Lung (tissue), 12 donors: Measurements from ENCODE around the gene ZNF684. TPM values are rescaled to one million over a fixed set of nuclear protein-coding genes. Genes with fewer than 3 reads are reported as not detected.

Experiments
- ATAC-seq: fragments of 200-7000 bp; cut with Tn5 transposase; one replicate; pipeline ENCODE4 v1.9.1; 2020; ENCODE audit warnings: moderate number of reproducible peaks; ENCODE audit not compliant: insufficient read depth, low FRiP score
- DNase-seq, 3 donors: peaks; one replicate each; pipeline ENCODE4 v3.0.0-alpha.2; 2013 to 2017
- H3K27ac ChIP-seq, 2 donors: one replicate each; pipeline ENCODE4 v1.5.1; 2013; ENCODE audit warnings: mild to moderate bottlenecking in 2 of 2, moderate library complexity in 2 of 2, control low read depth in 1 of 2, inconsistent platforms in 1 of 2, low read depth in 1 of 2, low read length in 1 of 2
- H3K27me3 ChIP-seq, 3 donors: one replicate each; pipeline ENCODE4 v1.5.1; 2013; ENCODE audit warnings: low read length in 2 of 3; ENCODE audit not compliant: control insufficient read depth in 3 of 3, insufficient read depth in 3 of 3
- H3K36me3 ChIP-seq, 4 donors: one replicate each; pipeline ENCODE4 v1.5.1; 2013; ENCODE audit warnings: low read length in 4 of 4, mild to moderate bottlenecking in 1 of 4, moderate library complexity in 1 of 4; ENCODE audit not compliant: control insufficient read depth in 4 of 4, insufficient read depth in 4 of 4
- H3K4me1 ChIP-seq, 5 donors: one replicate each; pipeline ENCODE4 v1.5.1; 2013; ENCODE audit warnings: low read length in 5 of 5, mild to moderate bottlenecking in 2 of 5, moderate library complexity in 1 of 5; ENCODE audit not compliant: control insufficient read depth in 5 of 5, insufficient read depth in 5 of 5
- H3K4me3 ChIP-seq: one replicate; pipeline ENCODE4 v1.5.1; 2013; ENCODE audit warnings: mild to moderate bottlenecking, control low read depth, moderate library complexity
- H3K9ac ChIP-seq, 2 donors: one replicate each; pipeline ENCODE4 v1.5.1; 2013; ENCODE audit warnings: low read length in 2 of 2, control low read depth in 1 of 2; ENCODE audit not compliant: insufficient read depth in 1 of 2
- H3K9me3 ChIP-seq, 4 donors: one replicate each; pipeline ENCODE4 v1.5.1; 2013; ENCODE audit warnings: low read length in 3 of 4, mild to moderate bottlenecking in 1 of 4, moderate library complexity in 1 of 4; ENCODE audit not compliant: control insufficient read depth in 4 of 4, insufficient read depth in 3 of 4
- CTCF ChIP-seq: IDR thresholded peaks from 2 replicates; pipeline ENCODE4 v1.5.1; 2012; ENCODE audit warnings: mild to moderate bottlenecking; ENCODE audit errors: control extremely low read depth, extremely low read depth
- WGBS, 2 donors: extraction: QIAGEN DNeasy Blood & Tissue Kit; methylation state at CpG; one replicate each; pipeline ENCODE4 v1.1.7; 2013; 5-methylcytosine and 5-hydroxymethylcytosine counted together
- polyA plus RNA-seq, 2 donors: library from polyadenylated mRNA; stranded (reverse); fragments of 200-250 nt; gene quantifications; one replicate each; pipeline ENCODE4 v1.2.1, GENCODE V29; 2013
- total RNA-seq, 2 donors: library from RNA; depleted of rRNA in 1 of 2; stranded (reverse); fragments of >200 nt in 1 of 2; gene quantifications; one replicate each; pipeline ENCODE4 v1.2.1, GENCODE V29; 2014 to 2021
- donor health status: control.
- donor health status: control.
- donor health status: Bipolar disorder and iron deficiency.
- donor health status: healthy.
- donor health status: DM: yes; HTN: yes; CAD: no.

The ZNF684 gene
- total and polyA plus RNA-seq, 4 donors = 1.7 to 5.2 (median 4.0) TPM

- Histone ChIP-seq H3K9ac (no peak overlapping the region), H3K27me3 (no peaks in the 10 kb centered on the region), H3K36me3 (no peaks in the 10 kb centered on the region), H3K4me1 (no peaks in the 10 kb centered on the region), H3K27ac (no peak overlapping the region), H3K9me3 (peaks cover 0 to 3% (median 0%) of the 10 kb centered on the region in 4 donors), H3K4me3 (no peak overlapping the region)
- no peak for TF ChIP-seq CTCF
- DNase-seq = no peak
- no peak for ATAC-seq
These were observed 43.9 kb downstream of the ZNF684 start for GRCh38 chr1:40575336-40575735.

GRCh38 chr1:40582116-40582515, 50.7 kb downstream of the ZNF684 start:
- Histone ChIP-seq H3K9me3 (peaks cover 0 to under 1% (median 0%) of the 10 kb centered on the region in 4 donors), H3K4me1 (no peaks in the 10 kb centered on the region), H3K27me3 (no peaks in the 10 kb centered on the region), H3K9ac (no peak overlapping the region), H3K27ac (no peak overlapping the region), H3K4me3 (no peak overlapping the region), H3K36me3 (no peaks in the 10 kb centered on the region)
- ATAC-seq (no peak), DNase-seq (no peak)
- TF ChIP-seq CTCF = no peak
- WGBS, 2 donors = 88 to 89% methylated on average over 2 of the region's 2 CpGs

- no peak for ATAC-seq
- no peak overlapping the region for H3K27ac ChIP-seq
These were observed 52.5 kb downstream of the ZNF684 start for GRCh38 chr1:40583980-40584379.

More at GRCh38 chr1:40583980-40584379, 52.5 kb downstream of the ZNF684 start:
- H3K4me3 ChIP-seq = no peak overlapping the region
- no peaks in the 10 kb centered on the region for H3K9me3 ChIP-seq
- TF ChIP-seq CTCF = no peak
- no peaks in the 10 kb centered on the region for H3K36me3 ChIP-seq
- 66 to 85% methylated on average over 6 of the region's 6 CpGs for WGBS, 2 donors
- no peak for DNase-seq
- no peaks in the 10 kb centered on the region for H3K27me3 ChIP-seq
- H3K4me1 ChIP-seq = no peaks in the 10 kb centered on the region
- no peak overlapping the region for H3K9ac ChIP-seq
